ENCODE results near the gene SCUBE1.
"Not testable (repeated sequence)": the region's sequence is repeated elsewhere in the genome, so short reads cannot be mapped to it uniquely, and the experiment has no call there.

The SCUBE1 gene

GRCh38 chr22:43299736-43300135, 43.4 kb downstream of the SCUBE1 start:
- DNase-seq = no peak

GRCh38 chr22:43298062-43298801, 44.9 kb downstream of the SCUBE1 start:
- DNase-seq = no peak

GRCh38 chr22:43297270-43298061, 45.7 kb downstream of the SCUBE1 start:
- DNase-seq = no peak

- DNase-seq = no peak
Measured at GRCh38 chr22:43296276-43296902, 46.8 kb downstream of the SCUBE1 start.

GRCh38 chr22:43295660-43296059, 47.5 kb downstream of the SCUBE1 start:
- DNase-seq = no peak

- DNase-seq = no peak
Measured at GRCh38 chr22:43295173-43295572, 48.0 kb downstream of the SCUBE1 start.

GRCh38 chr22:43293655-43294392, 49.3 kb downstream of the SCUBE1 start:
- no peak for DNase-seq

DNA sequence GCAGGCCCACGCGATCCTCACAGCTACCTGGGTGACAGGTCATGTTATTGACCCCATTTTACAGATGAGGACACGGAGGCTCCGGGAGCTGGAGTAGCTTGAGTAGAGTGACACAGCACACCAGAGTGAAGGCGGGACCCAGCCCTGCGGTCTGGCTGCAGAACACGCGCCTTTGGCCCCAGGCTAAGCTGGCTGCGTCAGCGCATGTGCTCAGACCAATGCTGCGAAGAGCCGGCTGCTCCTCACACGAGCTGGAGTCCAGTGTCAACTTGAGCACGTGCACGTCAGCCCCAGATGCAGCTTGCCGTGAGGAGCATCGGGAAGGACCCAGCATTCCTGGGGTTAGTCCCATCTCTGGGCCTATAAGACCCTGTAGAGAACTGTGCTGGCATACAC, 49.9 kb downstream of the SCUBE1 start:
- no peak for DNase-seq

DNA sequence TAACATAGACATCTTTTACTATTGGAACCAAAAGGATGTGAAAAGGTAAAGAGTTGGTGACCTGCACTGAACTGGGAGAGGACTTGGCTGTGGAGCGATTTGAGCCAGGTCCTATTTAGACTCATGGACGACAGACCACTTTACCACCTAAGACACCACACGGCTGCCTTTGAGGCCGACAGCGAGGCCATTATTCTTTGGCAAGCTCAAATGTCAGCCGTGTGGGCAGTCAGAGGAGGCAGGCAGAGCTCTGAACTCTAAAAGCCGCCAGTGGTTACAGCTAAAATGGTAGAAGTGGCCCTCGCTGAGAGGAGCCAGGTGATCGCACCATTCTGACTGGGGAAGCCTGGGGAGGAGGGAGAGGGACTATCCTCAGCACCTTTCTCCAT, 50.5 kb downstream of the SCUBE1 start:
- DNase-seq = no peak

DNA sequence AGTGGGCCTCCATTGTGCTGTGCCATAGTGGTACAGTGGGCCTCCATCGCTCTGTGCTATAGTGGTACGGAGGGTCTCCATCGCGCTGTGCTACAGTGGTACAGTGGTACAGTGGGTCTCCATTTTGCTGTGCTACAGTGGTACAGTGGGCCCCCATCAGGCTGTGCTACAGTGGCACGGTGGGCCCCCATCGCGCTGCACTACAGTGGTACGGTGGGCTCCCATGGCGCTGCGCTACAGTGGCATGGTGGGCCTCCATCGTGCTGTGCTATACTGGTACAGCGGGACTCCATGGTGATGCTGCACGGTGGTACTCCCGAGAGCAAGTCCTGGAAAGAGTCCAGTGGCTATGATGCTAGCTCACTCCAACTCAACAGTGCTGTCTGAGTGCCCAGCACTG, 51.8 kb downstream of the SCUBE1 start:
- no peak for DNase-seq

DNA sequence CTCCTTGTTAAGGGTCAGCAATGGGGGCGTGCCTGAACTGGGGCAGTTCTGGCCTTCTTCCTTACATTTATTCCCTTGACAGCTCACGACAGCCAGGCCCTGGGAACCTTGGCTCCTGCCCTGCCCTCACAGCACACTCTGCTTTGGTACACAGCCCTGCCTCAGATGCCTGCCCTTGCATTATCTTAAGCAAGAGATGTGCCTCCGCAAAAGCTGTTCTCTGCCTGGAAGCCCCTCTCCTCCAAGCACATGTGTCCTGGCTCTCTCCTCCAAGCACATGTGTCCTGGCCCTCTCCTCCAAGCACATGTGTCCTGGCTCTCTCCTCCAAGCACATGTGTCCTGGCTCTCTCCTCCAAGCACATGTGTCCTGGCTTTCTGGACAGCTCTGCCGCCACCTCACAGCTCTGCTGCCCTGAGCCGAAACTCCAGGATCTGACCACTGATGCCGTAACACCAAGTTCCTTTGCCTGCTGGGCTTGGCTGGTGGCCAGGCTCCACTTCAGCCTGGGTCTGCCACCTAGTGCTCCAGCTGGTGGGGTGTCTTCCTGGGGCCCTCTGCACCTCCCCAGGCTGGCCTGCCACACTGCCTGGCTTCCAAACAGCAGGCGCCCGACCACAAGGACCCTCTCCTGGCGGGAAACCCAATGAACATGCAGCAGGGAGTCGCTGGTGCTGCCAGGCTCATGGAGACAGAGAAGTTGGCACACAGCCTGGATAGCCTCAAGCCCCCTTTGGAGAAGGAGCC, 53.0 kb downstream of the SCUBE1 start:
- DNase-seq = no peak

- DNase-seq = no peak
Measured at GRCh38 chr22:43289531-43289963, 53.6 kb downstream of the SCUBE1 start.

GRCh38 chr22:43288807-43289420, 54.3 kb downstream of the SCUBE1 start:
- no peak for DNase-seq

GRCh38 chr22:43288378-43288777, 54.8 kb downstream of the SCUBE1 start:
- no peak for DNase-seq

- DNase-seq = no peak
Measured at GRCh38 chr22:43287441-43287840, 55.7 kb downstream of the SCUBE1 start.

- no peak for DNase-seq
Measured at GRCh38 chr22:43281394-43281793, 61.8 kb downstream of the SCUBE1 start.

DNA sequence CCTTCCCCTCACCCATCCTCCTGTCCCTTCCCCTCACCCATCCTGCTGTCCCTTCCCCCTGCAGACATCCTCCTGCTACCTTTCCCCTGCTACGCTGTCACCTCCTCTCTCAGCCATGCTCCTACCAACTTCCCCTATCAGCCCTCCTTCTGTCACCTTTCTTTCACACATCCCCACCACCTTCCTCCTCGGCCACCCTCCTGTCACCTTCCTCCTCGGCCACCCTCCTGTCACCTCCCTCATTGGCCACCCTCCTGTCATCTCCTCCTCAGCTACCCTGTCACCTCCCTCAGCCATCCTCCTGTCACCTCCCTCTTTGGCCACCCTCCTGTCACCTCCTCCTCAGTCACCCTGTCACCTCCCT, 62.7 kb downstream of the SCUBE1 start:
- not testable (repeated sequence) for DNase-seq

- no peak for DNase-seq
Measured at GRCh38 chr22:43279867-43280522, 63.2 kb downstream of the SCUBE1 start.

GRCh38 chr22:43277987-43278601, 65.1 kb downstream of the SCUBE1 start:
- DNase-seq = no peak

DNA sequence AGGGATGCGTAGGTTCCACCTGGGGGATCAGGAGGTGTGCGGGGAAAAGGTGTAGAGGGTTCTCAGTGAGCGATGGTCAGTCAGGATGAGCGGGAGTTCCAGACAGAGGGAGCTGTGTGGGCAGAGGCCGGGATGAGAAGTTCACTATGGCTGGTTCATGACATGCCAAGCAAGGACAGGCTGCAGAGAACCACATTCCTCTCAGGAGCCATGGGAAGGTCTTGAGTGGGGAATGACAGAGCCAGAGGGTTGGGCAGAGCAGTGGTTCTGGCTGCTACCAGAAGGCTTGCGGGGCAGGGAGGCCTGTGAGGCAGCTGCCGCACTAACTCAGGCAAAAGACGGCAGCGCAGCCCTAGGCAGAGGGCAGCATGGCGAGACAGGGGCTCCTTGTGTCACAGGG, 66.1 kb downstream of the SCUBE1 start:
- no peak for DNase-seq

GRCh38 chr22:43276321-43276720, 66.9 kb downstream of the SCUBE1 start:
- no peak for DNase-seq

Data from activated T-cell treated with anti-CD3 and anti-CD28 coated beads, Interleukin-2, amount 50 U/mL, for 48 hours (primary cell).